HepG2 (cell line): ENCODE measurements around the gene C4orf33. TPM values are rescaled to one million over a fixed set of nuclear protein-coding genes. Genes with fewer than 3 reads are reported as not detected.
"Not testable (repeated sequence)": the region's sequence is repeated elsewhere in the genome, so short reads cannot be mapped to it uniquely, and the experiment has no call there.

ENCODE experiments used
- ATAC-seq: fragments of 200-7000 bp; cut with Tn5 transposase; 3 replicates; pipeline ENCODE4 v1.9.1; 2020; ENCODE audit warnings: mild to moderate bottlenecking, moderate library complexity
- BruUV-seq: library from RNA; stranded (reverse); fragments of 400-500 nt; replicated peaks from 2 replicates; lab custom pipeline; 2021; lab: Mats Ljungman, UMichigan
- CTCF ChIA-PET: fragments of 300-600 bp; formaldehyde crosslinking; extraction: SDS; loops from one replicate; lab custom pipeline; 2021; ENCODE audit warnings: low total read pairs, inconsistent platforms, low intra/inter-chr PET ratio; lab: Yijun Ruan, JAX
- POLR2A ChIA-PET: fragments of 350-600 bp; sonication (Branson Sonifier 250); formaldehyde crosslinking; loops from one replicate; lab custom pipeline; 2020; ENCODE audit warnings: antibody characterized with exemption, inconsistent platforms; lab: Yijun Ruan, JAX
- DNase-seq: peaks from one replicate; pipeline ENCODE4 v3.0.0-alpha.2; 2015; ENCODE audit warnings: low spot score
- FAIRE-seq: peaks from 3 replicates; lab custom pipeline; 2011; peaks lifted over from hg19 to GRCh38; lab: Jason Lieb, UNC
- H2AFZ ChIP-seq: one replicate; pipeline ENCODE4 v1.6.1; 2011; ENCODE audit warnings: low read length, inconsistent platforms
- H3K27ac ChIP-seq: fragments of 300-600 bp; 3 replicates; pipeline ENCODE4 v1.8.0; 2011; ENCODE audit warnings: mixed run types, mild to moderate bottlenecking, mixed read lengths, low read length, inconsistent platforms; ENCODE audit not compliant: insufficient read depth; ENCODE audit errors: extremely low read length
- H3K27me3 ChIP-seq, 2 experiments: fragments of 200-600 bp in 1 of 2; 2 replicates in 1 of 2; 3 replicates in 1 of 2; pipeline versions ENCODE4 v1.6.0 to v1.8.0; 2011; ENCODE audit warnings: low read length in 2 of 2, mild to moderate bottlenecking in 2 of 2, moderate library complexity in 2 of 2, inconsistent platforms in 1 of 2; ENCODE audit not compliant: insufficient read depth in 2 of 2, control insufficient read depth in 1 of 2
- H3K36me3 ChIP-seq, 2 experiments: fragments of 200-600 bp in 1 of 2; replicated peaks in 1 of 2; 2 replicates in 1 of 2; 3 replicates in 1 of 2; pipeline versions ENCODE4 v1.5.1 to v1.8.0; 2011; ENCODE audit warnings: low read length in 2 of 2, inconsistent platforms in 1 of 2; ENCODE audit not compliant: insufficient read depth in 2 of 2, control insufficient read depth in 1 of 2
- H3K4me1 ChIP-seq: 2 replicates; pipeline ENCODE4 v1.5.1; 2012; ENCODE audit warnings: low read length, inconsistent platforms; ENCODE audit not compliant: insufficient read depth
- H3K4me2 ChIP-seq: 2 replicates; pipeline ENCODE4 v1.6.0; 2011; ENCODE audit warnings: low read depth, low read length, inconsistent platforms
- H3K4me3 ChIP-seq, 3 experiments: fragments of 200-600 bp in 1 of 3; sonication (generic), shearing (Covaris generic) in 1 of 3; replicated peaks in 1 of 3; 2 replicates each; pipeline ENCODE4 v1.5.1; 2011 to 2016; ENCODE audit warnings: low read length in 3 of 3, inconsistent platforms in 2 of 3, low read depth in 2 of 3, mild to moderate bottlenecking in 2 of 3, control low read depth in 1 of 3, mixed read lengths in 1 of 3; ENCODE audit not compliant: insufficient read depth in 1 of 3
- H3K79me2 ChIP-seq: one replicate; pipeline ENCODE4 v1.6.1; 2011; ENCODE audit warnings: low read length, inconsistent platforms; ENCODE audit not compliant: insufficient read depth
- H3K9ac ChIP-seq: 2 replicates; pipeline ENCODE4 v1.6.0; 2011; ENCODE audit warnings: mild to moderate bottlenecking, low read depth, low read length, inconsistent platforms; ENCODE audit not compliant: insufficient read depth
- H3K9me3 ChIP-seq: 2 replicates; pipeline ENCODE4 v1.5.1; 2012; ENCODE audit warnings: mild to moderate bottlenecking, low read length
- H4K20me1 ChIP-seq: 2 replicates; pipeline ENCODE4 v1.6.0; 2011; ENCODE audit warnings: inconsistent platforms, mild to moderate bottlenecking, low read length, moderate library complexity; ENCODE audit not compliant: insufficient read depth
- GZF1 ChIP-seq: sonication (generic); formaldehyde crosslinking; IDR thresholded peaks from 2 replicates; pipeline ENCODE4 v1.5.1; 2020; ENCODE audit warnings: mild to moderate bottlenecking, missing genetic modification reagents
- IKZF4 ChIP-seq: sonication (generic); formaldehyde crosslinking; IDR thresholded peaks from 2 replicates; pipeline ENCODE4 v1.5.1; 2020; ENCODE audit warnings: borderline replicate concordance, mild to moderate bottlenecking, low read depth, missing genetic modification reagents; ENCODE audit errors: not compliant biosample characterization
- IRF2 ChIP-seq: IDR thresholded peaks from 2 replicates; pipeline ENCODE4 v1.6.1; 2018; ENCODE audit warnings: missing genetic modification reagents, missing compliant biosample characterization
- PAX8 ChIP-seq: sonication (generic); formaldehyde crosslinking; IDR thresholded peaks from 2 replicates; pipeline ENCODE4 v1.8.0; 2022; ENCODE audit warnings: mild to moderate bottlenecking, missing genetic modification reagents, borderline replicate concordance
- U2AF1 ChIP-seq: fragments of 200-400 bp; formaldehyde crosslinking; optimal IDR thresholded peaks from 2 replicates; pipeline ENCODE3; 2017; ENCODE audit warnings: mild to moderate bottlenecking, low read depth, low read length
- ZFX ChIP-seq: sonication (generic); formaldehyde crosslinking; IDR thresholded peaks from 2 replicates; pipeline ENCODE4 v1.4.0; 2020; ENCODE audit warnings: mild to moderate bottlenecking, low read depth, missing genetic modification reagents, moderate library complexity
- ZNF180 ChIP-seq: sonication (generic); formaldehyde crosslinking; IDR thresholded peaks from 2 replicates; pipeline ENCODE4 v1.4.0; 2020; ENCODE audit warnings: low read depth, missing genetic modification reagents, borderline replicate concordance
- ZNF331 ChIP-seq: sonication (generic); formaldehyde crosslinking; IDR thresholded peaks from 2 replicates; pipeline ENCODE4 v1.4.0; 2020; ENCODE audit warnings: missing genetic modification reagents
- ZNF772 ChIP-seq: sonication (generic); formaldehyde crosslinking; IDR thresholded peaks from 2 replicates; pipeline ENCODE4 v1.5.0; 2020; ENCODE audit warnings: mild to moderate bottlenecking, missing genetic modification reagents
- ZNF841 ChIP-seq: sonication (generic); formaldehyde crosslinking; IDR thresholded peaks from 2 replicates; pipeline ENCODE4 v1.8.1; 2023; ENCODE audit warnings: missing genetic modification reagents, borderline replicate concordance
- WGBS: methylation state at CpG from one replicate; pipeline ENCODE4 v1.1.6; 2017; ENCODE audit warnings: low lambda C conversion rate; 5-methylcytosine and 5-hydroxymethylcytosine counted together
- in situ Hi-C: cut with HindIII; loops from 2 replicates; pipeline ENCODE4 v1.10.0; 2017; ENCODE audit warnings: low pct_unique_long_range_greater_than_20kb; ENCODE audit not compliant: extremely low pct_ligation_motif_present
- intact Hi-C: fragments of 100-400 bp; cut with micrococcal nuclease; formaldehyde crosslinking; loops from one replicate; pipeline ENCODE4 v1.10.0; 2022; ENCODE audit not compliant: unreplicated experiment
- polyA plus RNA-seq, 8 experiments: library from polyadenylated mRNA; depleted of rRNA in 3 of 8; stranded (reverse) in 7 of 8; unstranded in 1 of 8; fragments of >200 nt; fragmentation: Illumina TruSeq in 4 of 8; extraction: Trizol in 4 of 8; gene quantifications; 2 replicates each; pipeline versions ENCODE4 v1.2.1 to v1.2.3, GENCODE V29; 2011 to 2016; ENCODE audit warnings: low read depth in 4 of 8, missing spikeins in 1 of 8, mixed read lengths in 1 of 8; ENCODE audit not compliant: insufficient read depth in 1 of 8
- total RNA-seq, 5 experiments: library from RNA; depleted of rRNA; stranded (reverse); fragments of >200 nt; fragmentation: Illumina TruSeq; extraction: Trizol; gene quantifications; 2 replicates each; pipeline ENCODE4 v1.2.3, GENCODE V29; 2016; ENCODE audit warnings: low read depth in 1 of 5
- TF ChIP-seq, protein P1 (sequence below): sonication (generic); formaldehyde crosslinking; IDR thresholded peaks from 2 replicates; pipeline ENCODE4 v1.4.0; 2020; ENCODE audit warnings: missing genetic modification reagents
- TF ChIP-seq, protein P2 (sequence below): sonication (generic); formaldehyde crosslinking; conservative IDR thresholded peaks from 2 replicates; pipeline ENCODE4 v1.8.0; 2022; ENCODE audit warnings: missing genetic modification reagents

The C4orf33 gene
- total and polyA plus RNA-seq, 2 of the 13 experiments (the other 11 are each of a cell fraction or from before 2014, with no cell fraction given), result 2.8 to 3.3 TPM

DNA sequence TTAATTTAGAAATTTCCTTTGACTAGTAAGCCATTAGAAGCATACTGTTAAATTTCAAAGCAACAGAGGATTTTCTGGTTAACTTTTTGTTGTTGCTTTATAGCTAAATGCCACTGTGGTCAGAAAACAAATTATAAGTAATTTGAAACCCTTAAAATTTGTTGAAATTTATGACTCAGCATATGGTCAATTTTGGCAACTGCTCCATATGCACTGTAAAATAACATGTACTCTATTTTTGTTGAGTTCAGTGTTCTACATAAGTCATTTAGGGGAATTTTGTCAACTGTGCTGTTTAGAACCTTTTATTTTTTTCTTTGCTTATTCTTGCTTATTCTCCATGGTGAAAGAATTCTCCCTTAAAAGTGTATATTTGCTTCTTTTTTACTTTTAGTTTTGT is 31.2 kb upstream of the C4orf33 start (continued):
- TF ChIP-seq ZNF331 (CRISPR knock-in tag) (no peak), ZNF841 (CRISPR knock-in tag) (no peak), PAX8 (CRISPR knock-in tag) (no peak), ZNF772 (no peak), IKZF4 (no peak), GZF1 (no peak), IRF2 (CRISPR knock-in tag) (no peak), ZNF180 (CRISPR knock-in tag) (no peak), ZFX (CRISPR knock-in tag) (no peak), U2AF1 (no peak)
- TF ChIP-seq, protein P1, sequence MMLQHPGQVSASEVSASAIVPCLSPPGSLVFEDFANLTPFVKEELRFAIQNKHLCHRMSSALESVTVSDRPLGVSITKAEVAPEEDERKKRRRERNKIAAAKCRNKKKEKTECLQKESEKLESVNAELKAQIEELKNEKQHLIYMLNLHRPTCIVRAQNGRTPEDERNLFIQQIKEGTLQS (CRISPR knock-in tag), result no peak
- TF ChIP-seq, protein P2, sequence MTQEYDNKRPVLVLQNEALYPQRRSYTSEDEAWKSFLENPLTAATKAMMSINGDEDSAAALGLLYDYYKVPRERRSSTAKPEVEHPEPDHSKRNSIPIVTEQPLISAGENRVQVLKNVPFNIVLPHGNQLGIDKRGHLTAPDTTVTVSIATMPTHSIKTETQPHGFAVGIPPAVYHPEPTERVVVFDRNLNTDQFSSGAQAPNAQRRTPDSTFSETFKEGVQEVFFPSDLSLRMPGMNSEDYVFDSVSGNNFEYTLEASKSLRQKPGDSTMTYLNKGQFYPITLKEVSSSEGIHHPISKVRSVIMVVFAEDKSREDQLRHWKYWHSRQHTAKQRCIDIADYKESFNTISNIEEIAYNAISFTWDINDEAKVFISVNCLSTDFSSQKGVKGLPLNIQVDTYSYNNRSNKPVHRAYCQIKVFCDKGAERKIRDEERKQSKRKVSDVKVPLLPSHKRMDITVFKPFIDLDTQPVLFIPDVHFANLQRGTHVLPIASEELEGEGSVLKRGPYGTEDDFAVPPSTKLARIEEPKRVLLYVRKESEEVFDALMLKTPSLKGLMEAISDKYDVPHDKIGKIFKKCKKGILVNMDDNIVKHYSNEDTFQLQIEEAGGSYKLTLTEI (CRISPR knock-in tag), result no peak

DNA sequence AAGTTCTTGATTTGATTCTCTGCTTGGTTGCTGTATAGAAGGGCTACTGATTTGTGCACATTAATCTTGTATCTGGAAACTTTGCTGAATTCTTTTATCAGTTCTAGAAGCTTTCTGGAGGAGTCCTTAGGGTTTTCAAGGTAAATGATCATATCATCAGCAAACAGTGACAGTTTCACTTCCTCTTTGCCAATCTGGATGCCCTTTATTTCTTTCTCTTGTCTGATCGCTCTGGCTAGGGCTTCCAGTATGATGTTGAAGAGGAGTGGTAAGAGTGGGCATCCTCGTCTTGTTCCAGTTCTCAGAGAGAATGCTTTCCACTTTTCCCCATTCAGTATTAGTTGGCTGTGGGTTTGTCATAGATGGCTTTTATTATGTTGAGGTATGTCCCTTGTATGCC is 26.4 kb upstream of the C4orf33 start:
- H3K9ac ChIP-seq, H3K4me2 ChIP-seq, DNase-seq, POLR2A ChIA-PET, H3K36me3 ChIP-seq, CTCF ChIA-PET, H3K27me3 ChIP-seq, H3K9me3 ChIP-seq, FAIRE-seq, BruUV-seq, in situ Hi-C loops, H4K20me1 ChIP-seq, H3K79me2 ChIP-seq, ATAC-seq, intact Hi-C loops, H3K27ac ChIP-seq, H2AFZ ChIP-seq, H3K4me3 ChIP-seq: not testable (repeated sequence)
- peaks cover 10% of the 10 kb centered on the region for H3K4me1 ChIP-seq
- WGBS, result 92% methylated on average over 2 of the region's 2 CpGs
